GM12874 (cell line): ENCODE measurements around the gene NXN.

ENCODE experiments used
- TF ChIP-seq, protein P1 (sequence below): IDR thresholded peaks from 2 replicates; pipeline ENCODE4 v1.5.1; 2011; ENCODE audit warnings: low read depth, mild to moderate bottlenecking, control low read depth, low read length, moderate library complexity; ENCODE audit not compliant: insufficient read depth

The NXN gene

DNA sequence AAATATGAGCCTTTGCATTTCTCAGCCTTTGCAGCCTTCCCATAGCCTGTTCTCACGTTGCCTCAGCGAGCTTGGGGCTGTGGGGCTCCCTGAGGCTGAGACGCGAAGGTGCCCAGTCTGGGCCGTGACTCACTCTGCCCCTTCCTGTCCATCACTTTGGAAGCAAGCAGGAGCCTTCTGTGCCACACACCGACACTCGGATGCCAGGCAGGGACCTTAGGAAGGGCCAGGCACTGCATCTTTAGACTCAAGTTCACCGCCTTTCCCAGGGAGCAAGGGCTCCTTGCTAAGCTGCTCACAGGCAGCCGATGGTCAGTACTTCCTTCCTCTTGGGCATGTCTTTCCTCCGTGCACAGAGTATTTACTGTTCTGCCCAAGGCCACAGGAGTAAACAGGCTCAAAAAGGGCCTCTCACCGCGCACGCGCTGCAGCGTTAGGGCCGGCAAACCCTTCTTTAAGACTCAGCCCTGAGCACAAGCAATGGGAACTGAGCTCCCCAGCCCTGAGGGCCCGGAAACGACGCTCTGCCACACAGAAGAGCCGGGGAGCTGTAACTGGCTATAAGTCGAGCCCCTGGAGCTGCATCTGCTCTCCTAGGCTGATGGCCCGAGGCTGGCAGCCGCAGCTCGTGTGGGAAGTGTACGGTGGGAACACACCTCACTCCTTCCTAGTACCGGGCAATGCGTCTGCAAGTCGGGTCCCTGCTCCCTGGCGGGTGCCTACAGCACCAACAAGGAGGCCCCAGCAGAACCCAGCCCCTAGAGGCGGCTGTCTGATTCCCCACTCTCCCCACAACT lies 24.6 kb upstream of the NXN start:
- TF ChIP-seq, protein P1, sequence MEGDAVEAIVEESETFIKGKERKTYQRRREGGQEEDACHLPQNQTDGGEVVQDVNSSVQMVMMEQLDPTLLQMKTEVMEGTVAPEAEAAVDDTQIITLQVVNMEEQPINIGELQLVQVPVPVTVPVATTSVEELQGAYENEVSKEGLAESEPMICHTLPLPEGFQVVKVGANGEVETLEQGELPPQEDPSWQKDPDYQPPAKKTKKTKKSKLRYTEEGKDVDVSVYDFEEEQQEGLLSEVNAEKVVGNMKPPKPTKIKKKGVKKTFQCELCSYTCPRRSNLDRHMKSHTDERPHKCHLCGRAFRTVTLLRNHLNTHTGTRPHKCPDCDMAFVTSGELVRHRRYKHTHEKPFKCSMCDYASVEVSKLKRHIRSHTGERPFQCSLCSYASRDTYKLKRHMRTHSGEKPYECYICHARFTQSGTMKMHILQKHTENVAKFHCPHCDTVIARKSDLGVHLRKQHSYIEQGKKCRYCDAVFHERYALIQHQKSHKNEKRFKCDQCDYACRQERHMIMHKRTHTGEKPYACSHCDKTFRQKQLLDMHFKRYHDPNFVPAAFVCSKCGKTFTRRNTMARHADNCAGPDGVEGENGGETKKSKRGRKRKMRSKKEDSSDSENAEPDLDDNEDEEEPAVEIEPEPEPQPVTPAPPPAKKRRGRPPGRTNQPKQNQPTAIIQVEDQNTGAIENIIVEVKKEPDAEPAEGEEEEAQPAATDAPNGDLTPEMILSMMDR: no peak

- TF ChIP-seq, protein P1: no peak
Observed at GRCh38 chr17:1003633-1003971, 24.0 kb upstream of the NXN start.

- TF ChIP-seq, protein P1: no peak
Observed at GRCh38 chr17:1002771-1003555, 23.4 kb upstream of the NXN start.

DNA sequence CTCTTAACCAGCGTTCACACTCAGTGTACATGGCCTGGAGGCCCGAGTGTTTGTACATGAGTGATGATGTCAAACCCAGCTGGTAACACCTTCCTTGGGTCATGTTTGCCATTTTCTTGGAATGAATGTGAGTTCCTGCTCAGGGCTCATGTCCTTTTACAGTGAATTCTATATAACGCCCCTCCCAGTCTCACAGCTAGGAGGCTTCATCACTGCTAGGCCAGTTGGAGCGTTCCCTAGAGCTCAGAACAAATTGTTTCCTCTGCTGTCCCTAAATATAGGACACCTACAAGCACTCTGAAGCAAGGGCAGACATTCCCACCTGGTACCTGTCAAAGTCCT lies 22.8 kb upstream of the NXN start:
- TF ChIP-seq, protein P1: no peak

DNA sequence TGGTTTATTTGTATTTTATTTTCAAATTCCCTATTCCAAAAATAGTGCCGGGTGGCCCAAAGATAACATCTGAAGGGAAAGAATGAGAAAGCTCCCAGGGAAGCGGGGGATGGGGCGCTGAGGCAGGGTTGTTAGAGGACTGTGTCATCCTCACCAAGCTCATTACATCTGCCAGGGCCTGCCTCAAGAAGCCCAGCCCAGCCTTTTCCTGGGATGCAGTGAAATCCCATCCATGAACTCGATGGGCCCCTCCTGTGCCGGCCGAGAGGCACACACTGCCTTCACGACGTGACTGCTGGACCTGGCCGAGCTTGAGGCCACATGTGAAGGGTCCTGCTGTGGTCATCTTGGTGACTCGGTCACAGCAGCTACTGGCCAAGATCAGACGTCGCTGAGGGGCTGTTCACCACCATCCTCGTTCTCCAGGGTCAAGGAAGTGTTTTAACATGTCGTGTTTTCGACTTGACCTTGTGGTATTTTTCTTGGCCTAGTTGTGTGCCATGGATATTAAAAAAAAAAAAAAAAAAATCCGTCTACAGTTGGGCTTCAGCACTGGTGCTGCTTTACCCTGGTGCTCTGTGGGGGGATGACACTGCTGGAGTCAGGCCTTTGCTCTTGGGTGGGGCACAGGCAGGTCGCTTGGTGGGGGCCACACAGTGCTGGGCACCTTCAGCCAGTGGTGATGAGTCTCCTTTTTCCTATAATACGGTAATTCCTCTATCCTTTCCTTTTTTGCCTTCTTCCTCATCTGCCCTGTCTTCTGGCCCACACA lies 22.2 kb upstream of the NXN start:
- TF ChIP-seq, protein P1: no peak

DNA sequence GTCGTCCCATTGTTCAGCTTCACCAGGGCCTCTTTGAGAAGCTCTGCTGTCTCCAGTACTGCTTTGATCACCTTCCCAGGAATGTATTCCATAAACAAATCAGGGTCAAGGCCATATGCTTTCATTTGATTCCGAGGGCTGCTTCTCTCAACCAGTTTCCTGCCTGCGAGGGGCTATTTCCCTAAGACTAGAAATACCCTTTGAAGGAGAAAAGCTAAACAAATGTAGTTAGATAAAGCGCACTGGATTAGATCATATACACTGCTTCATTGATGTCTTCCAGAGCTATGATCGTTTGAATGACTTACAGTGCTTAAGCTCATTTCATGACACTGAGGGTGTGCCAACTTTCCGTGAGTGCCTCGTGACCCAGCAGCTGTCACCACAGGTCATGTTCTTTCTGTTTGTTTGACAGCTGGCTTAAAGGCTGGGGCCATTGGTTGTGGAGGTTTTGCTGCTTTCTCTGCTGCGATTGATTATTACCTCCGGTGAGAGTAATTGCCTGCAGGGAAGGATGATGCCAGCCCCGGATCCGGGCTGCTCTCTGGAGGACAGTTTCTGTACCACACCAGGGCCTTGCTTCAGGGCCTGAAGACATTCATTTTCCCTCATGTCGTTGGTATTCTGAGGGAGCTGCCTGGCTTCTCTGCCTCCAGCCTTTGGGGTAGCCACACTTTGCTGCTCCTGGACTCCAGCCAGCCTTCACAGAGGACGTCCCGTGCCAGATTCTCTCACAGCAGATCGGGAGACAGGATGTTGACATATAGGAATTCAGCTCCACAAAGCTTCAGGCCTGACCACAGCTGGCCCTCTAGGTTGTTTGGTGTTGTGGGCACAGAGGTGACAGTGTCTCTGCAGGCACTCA lies 21.3 kb upstream of the NXN start:
- TF ChIP-seq, protein P1: no peak

DNA sequence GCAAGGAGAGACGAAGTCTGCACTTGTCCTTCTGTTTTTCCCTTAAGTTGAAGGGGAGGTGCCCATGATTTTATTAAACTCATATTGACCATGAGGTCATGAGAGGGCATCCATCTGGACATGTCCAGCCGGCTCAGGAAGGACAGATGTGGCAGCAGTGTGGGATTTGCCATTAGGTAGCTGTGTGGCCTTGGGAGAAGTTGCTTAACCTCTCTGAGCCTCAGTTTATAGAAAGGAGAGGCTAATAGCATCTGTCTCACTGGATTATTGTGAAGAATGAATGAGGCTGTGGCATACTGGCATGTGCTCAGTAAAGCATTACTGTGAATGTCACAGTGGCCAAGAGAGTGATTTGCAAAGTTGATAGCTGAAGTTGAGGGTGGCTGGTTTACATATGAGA lies 18.5 kb upstream of the NXN start:
- TF ChIP-seq, protein P1: no peak
